Loucy (cell line): ENCODE measurements around the gene NUDT2.

Experiments used
- EZH2phosphoT487 ChIP-seq: fragments of 200-600 bp; IDR thresholded peaks from 2 replicates; pipeline ENCODE4 v1.6.1; 2018; ENCODE audit warnings: antibody characterized with exemption, mild to moderate bottlenecking, moderate library complexity, borderline replicate concordance
- TF ChIP-seq, protein P1 (sequence below): fragments of 200-600 bp; sonication (generic); conservative IDR thresholded peaks from 2 replicates; pipeline ENCODE4 v1.5.1; 2014; ENCODE audit warnings: mild to moderate bottlenecking, antibody characterized with exemption, low read length

DNA sequence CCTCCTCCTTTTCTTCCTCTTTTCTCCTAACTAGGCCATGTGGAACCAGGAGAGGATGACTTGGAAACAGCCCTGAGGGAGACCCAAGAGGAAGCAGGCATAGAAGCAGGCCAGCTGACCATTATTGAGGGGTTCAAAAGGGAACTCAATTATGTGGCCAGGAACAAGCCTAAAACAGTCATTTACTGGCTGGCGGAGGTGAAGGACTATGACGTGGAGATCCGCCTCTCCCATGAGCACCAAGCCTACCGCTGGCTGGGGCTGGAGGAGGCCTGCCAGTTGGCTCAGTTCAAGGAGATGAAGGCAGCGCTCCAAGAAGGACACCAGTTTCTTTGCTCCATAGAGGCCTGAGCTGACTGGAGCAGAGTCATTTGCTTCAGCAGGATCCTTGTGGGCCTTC, 13.7 kb downstream of the NUDT2 start:
- TF ChIP-seq, protein P1, sequence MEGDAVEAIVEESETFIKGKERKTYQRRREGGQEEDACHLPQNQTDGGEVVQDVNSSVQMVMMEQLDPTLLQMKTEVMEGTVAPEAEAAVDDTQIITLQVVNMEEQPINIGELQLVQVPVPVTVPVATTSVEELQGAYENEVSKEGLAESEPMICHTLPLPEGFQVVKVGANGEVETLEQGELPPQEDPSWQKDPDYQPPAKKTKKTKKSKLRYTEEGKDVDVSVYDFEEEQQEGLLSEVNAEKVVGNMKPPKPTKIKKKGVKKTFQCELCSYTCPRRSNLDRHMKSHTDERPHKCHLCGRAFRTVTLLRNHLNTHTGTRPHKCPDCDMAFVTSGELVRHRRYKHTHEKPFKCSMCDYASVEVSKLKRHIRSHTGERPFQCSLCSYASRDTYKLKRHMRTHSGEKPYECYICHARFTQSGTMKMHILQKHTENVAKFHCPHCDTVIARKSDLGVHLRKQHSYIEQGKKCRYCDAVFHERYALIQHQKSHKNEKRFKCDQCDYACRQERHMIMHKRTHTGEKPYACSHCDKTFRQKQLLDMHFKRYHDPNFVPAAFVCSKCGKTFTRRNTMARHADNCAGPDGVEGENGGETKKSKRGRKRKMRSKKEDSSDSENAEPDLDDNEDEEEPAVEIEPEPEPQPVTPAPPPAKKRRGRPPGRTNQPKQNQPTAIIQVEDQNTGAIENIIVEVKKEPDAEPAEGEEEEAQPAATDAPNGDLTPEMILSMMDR, result no peak
- no peak for TF ChIP-seq EZH2phosphoT487
